GM12865 (cell line): ENCODE data around the gene FAM131C.

ENCODE experiments used
- DNase-seq: peaks from one replicate; pipeline ENCODE4 v3.0.0; 2010; ENCODE audit warnings: low read depth
- H3K4me3 ChIP-seq: 2 replicates; pipeline ENCODE4 v1.5.1; 2011; ENCODE audit warnings: mild to moderate bottlenecking, low read depth, low read length, control low read depth
- TF ChIP-seq, protein P1 (sequence below): IDR thresholded peaks from 2 replicates; pipeline ENCODE4 v1.5.1; 2011; ENCODE audit warnings: low read length, control low read depth, low read depth, inconsistent platforms; ENCODE audit not compliant: insufficient read depth; ENCODE audit errors: missing control alignments

Gene FAM131C

DNA sequence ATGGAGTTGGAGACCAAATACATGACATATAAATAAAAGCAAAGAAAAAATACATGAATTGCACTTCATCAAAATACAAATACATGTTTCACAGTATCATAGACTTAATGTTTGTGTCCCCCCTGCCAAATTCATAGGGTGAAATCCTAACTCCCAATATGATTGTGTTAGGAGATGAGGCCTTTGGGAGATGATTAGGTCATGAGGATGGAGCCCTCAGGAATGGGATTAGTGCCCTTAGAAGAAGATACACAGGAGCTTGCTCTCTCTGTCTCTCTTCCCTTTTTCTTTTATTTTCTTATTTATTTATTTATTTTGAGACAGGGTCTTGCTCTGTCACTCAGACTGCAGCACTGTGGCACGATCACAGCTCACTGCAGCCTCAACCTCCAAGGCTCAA is 26.0 kb upstream of the FAM131C start:
- H3K4me3 ChIP-seq = no peak overlapping the region
- DNase-seq = no peak
- TF ChIP-seq, protein P1, sequence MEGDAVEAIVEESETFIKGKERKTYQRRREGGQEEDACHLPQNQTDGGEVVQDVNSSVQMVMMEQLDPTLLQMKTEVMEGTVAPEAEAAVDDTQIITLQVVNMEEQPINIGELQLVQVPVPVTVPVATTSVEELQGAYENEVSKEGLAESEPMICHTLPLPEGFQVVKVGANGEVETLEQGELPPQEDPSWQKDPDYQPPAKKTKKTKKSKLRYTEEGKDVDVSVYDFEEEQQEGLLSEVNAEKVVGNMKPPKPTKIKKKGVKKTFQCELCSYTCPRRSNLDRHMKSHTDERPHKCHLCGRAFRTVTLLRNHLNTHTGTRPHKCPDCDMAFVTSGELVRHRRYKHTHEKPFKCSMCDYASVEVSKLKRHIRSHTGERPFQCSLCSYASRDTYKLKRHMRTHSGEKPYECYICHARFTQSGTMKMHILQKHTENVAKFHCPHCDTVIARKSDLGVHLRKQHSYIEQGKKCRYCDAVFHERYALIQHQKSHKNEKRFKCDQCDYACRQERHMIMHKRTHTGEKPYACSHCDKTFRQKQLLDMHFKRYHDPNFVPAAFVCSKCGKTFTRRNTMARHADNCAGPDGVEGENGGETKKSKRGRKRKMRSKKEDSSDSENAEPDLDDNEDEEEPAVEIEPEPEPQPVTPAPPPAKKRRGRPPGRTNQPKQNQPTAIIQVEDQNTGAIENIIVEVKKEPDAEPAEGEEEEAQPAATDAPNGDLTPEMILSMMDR = no peak

DNA sequence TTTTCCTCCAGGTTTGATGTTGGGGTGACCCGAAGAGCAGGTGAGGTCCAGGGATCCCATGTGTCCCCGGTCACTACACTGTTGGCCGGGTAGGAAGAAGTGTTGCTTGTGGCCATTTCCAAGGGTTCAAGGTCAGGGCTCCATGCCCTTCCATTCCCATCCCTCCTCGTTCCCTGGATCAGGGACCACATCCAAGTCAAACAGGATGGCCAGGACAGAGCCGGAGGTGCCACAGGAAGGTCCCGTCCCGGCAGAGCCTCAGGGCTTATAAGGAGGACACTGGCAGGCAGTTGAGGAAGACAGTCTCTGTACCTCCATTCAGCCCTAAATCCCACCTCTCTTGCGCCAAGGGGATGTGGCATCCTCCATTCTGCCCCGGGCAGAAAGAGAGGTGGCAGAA is 22.0 kb upstream of the FAM131C start:
- no peak overlapping the region for H3K4me3 ChIP-seq
- TF ChIP-seq, protein P1 = no peak
- DNase-seq = no peak

DNA sequence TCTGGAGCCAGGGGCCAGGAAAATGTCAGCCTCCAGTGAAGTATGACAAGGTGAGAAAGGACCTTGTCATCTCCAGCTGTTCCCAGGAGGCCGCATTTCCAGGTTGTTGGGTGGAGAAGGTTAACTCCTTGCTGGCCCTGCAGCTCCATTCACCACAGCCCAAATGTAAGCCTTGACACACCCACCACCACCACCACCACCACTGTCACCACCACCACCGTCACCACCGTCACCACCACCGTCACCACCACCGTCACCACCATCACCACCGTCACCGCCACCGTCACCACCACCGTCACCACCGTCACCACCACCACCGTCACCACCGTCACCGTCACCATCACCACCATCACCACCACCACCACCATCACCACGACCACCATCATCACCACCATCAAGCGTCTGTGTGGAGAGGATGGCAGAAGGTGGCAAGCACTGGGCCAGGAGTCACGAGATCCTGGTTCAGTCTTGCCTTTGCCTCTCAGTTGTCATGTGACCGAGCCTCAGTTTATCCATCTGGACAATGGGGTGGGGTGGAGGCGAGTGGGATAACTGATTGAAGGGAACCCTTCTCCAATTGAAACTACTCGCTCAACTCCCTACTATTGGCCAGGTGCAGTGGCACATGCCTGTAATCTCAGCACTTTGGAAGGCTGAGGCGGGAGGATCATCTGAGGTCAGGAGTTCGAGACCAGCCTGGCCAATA is 21.2 kb upstream of the FAM131C start:
- H3K4me3 ChIP-seq = no peak overlapping the region
- DNase-seq = no peak
- TF ChIP-seq, protein P1 = no peak

DNA sequence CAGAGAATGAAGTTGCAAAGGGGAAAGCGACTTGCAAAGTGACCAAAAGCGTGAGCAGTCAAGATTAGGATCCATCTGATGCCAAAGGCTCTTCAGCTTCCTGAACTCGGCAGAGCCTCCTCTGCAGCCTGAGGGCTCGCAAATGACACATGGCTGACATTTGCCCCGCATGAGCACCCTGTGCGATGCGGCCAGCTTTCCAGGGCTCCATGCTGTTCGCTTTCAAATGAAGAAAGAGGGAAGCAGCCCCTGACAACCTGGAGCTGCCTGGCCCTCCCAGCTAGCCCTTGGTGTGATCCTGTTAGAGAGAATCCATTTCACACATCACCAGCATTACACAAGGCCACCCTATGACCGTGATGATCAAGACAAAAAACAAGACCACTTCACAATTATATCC is 20.2 kb upstream of the FAM131C start:
- TF ChIP-seq, protein P1 = no peak
- no peak overlapping the region for H3K4me3 ChIP-seq
- no peak for DNase-seq

DNA sequence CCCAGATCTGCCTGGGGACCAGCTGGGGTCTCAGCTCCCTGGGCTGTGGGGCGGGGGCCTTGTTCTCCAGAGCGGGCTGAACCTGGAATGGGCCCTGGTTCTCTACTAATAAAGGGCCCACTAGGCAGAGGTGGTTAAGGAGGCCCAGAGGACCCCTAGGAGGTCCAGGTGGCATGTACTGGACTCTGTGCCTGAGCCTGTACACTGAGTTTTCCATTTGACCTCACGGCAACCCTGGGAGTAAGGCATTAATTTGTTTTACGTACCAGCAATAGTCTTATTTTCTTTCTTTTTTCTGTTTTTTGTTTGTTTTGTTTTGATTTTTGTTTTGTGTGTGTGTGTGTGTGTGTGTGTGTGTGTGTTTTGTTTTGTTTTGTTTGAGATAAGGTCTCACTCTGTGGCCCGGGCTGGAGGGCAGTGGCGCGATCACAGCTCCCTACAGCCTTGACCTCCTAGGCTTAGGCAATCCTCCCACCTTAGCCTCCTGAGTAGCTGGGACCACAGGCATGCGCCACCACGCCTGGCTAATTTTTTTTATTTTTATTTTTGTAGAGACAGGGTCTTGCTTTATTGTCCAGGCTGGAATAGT is 19.6 kb upstream of the FAM131C start:
- TF ChIP-seq, protein P1 = no peak
- DNase-seq = no peak
- H3K4me3 ChIP-seq = no peak overlapping the region

DNA sequence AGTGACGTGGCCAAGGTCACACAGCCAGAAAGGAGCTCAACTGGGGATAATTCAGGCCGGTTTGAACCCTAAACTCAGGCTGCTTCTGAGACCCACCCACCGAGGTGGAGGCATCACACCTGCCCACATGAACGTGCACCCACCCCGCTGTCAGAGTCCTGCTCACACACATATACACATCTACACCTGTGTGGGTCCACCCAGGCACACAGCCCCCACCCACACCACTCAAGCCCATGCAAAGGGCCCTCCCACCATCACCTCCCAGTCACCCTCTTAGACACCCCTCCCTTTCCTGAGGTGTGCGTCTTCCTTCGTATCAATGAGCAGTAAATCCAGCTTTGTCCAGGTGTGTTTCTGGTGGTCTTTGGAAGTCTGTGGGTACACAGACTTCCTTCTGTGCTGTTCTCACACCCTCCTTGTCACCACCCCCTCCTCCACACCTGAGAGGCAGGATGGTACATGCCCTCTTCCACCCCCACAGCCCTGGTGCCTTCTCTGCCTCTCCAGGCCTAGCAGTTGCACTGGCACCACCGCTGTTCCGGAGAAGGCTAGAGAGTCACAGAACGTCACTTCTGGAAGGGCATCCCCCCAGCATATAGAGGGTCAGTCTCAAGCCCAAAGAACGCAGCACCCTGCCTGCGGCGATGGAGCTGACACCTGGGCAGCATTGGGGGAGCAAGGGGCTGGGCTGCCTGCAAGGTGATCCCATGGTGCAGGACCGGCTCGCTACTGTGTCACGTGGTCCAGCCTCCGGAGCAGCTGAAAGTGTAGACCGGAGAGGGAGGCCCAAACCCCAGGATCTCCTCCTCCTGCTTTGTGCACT is 18.9 kb upstream of the FAM131C start:
- TF ChIP-seq, protein P1 = no peak
- DNase-seq = no peak
- no peak overlapping the region for H3K4me3 ChIP-seq
